ES-I3 (cell line): Measurements from ENCODE around the gene GIPC2.
"Not testable (repeated sequence)": the region's sequence is repeated elsewhere in the genome, so short reads cannot be mapped to it uniquely, and the experiment has no call there.

Experiments
- H3K36me3 ChIP-seq: 2 replicates; pipeline ENCODE4 v1.6.1; 2013; ENCODE audit warnings: mild to moderate bottlenecking, low read length, control low read depth, moderate library complexity; ENCODE audit not compliant: insufficient read depth
- H3K4me1 ChIP-seq: 2 replicates; pipeline ENCODE4 v1.6.1; 2013; ENCODE audit warnings: mild to moderate bottlenecking, control low read depth, low read length; ENCODE audit not compliant: insufficient read depth
- H3K9ac ChIP-seq: 2 replicates; pipeline ENCODE4 v1.6.1; 2013; ENCODE audit warnings: low read depth, mild to moderate bottlenecking, low read length, moderate library complexity
- H3K9me3 ChIP-seq: 2 replicates; pipeline ENCODE4 v1.6.1; 2013; ENCODE audit warnings: mild to moderate bottlenecking, low read length, moderate library complexity; ENCODE audit not compliant: control insufficient read depth, insufficient read depth

GIPC2 gene

GRCh38 chr1:78069784-78070183 lies 24.0 kb downstream of the GIPC2 start:
- H3K36me3 ChIP-seq: no peaks in the 10 kb centered on the region
- H3K4me1 ChIP-seq: no peaks in the 10 kb centered on the region
- H3K9me3 ChIP-seq: no peaks in the 10 kb centered on the region
- no peak overlapping the region for H3K9ac ChIP-seq

- Histone ChIP-seq H3K36me3 (no peaks in the 10 kb centered on the region), H3K9ac (no peak overlapping the region), H3K9me3 (no peaks in the 10 kb centered on the region), H3K4me1 (no peaks in the 10 kb centered on the region)
Measured at GRCh38 chr1:78070210-78070609, 24.4 kb downstream of the GIPC2 start.

GRCh38 chr1:78070758-78071157 lies 25.0 kb downstream of the GIPC2 start:
- Histone ChIP-seq H3K9me3 (no peaks in the 10 kb centered on the region), H3K36me3 (no peaks in the 10 kb centered on the region), H3K9ac (no peak overlapping the region), H3K4me1 (no peaks in the 10 kb centered on the region)

GRCh38 chr1:78071696-78072095 lies 25.9 kb downstream of the GIPC2 start:
- Histone ChIP-seq H3K36me3 (no peaks in the 10 kb centered on the region), H3K4me1 (no peaks in the 10 kb centered on the region)

GRCh38 chr1:78072216-78072615 lies 26.4 kb downstream of the GIPC2 start:
- Histone ChIP-seq H3K4me1 (no peaks in the 10 kb centered on the region), H3K9me3 (no peaks in the 10 kb centered on the region), H3K9ac (no peak overlapping the region), H3K36me3 (no peaks in the 10 kb centered on the region)

More at GRCh38 chr1:78071696-78072095, 25.9 kb downstream of the GIPC2 start:
- Histone ChIP-seq H3K9ac (no peak overlapping the region), H3K9me3 (no peaks in the 10 kb centered on the region)

GRCh38 chr1:78073441-78073840 lies 27.7 kb downstream of the GIPC2 start:
- Histone ChIP-seq H3K9ac (no peak overlapping the region), H3K4me1 (peaks cover 2% of the 10 kb centered on the region; the same call in 1 of the 2 replicates), H3K36me3 (no peaks in the 10 kb centered on the region), H3K9me3 (no peaks in the 10 kb centered on the region)

- H3K9ac ChIP-seq: no peak overlapping the region
- H3K4me1 ChIP-seq: peaks cover 3% of the 10 kb centered on the region; the same call in 1 of the 2 replicates
- no peaks in the 10 kb centered on the region for H3K36me3 ChIP-seq
- H3K9me3 ChIP-seq: no peaks in the 10 kb centered on the region
Measured at GRCh38 chr1:78075621-78076020, 29.9 kb downstream of the GIPC2 start.

- no peaks in the 10 kb centered on the region for H3K9me3 ChIP-seq
- H3K36me3 ChIP-seq: no peaks in the 10 kb centered on the region
- no peak overlapping the region for H3K9ac ChIP-seq
- peaks cover 3% of the 10 kb centered on the region; the same call in 1 of the 2 replicates for H3K4me1 ChIP-seq
Measured at GRCh38 chr1:78078358-78078757, 32.6 kb downstream of the GIPC2 start.

- no peaks in the 10 kb centered on the region for H3K9me3 ChIP-seq
- no peak overlapping the region for H3K9ac ChIP-seq
- H3K4me1 ChIP-seq: peaks cover 3% of the 10 kb centered on the region; the same call in 1 of the 2 replicates
- no peaks in the 10 kb centered on the region for H3K36me3 ChIP-seq
Measured at GRCh38 chr1:78079580-78079979, 33.8 kb downstream of the GIPC2 start.

GRCh38 chr1:78080767-78081166 lies 35.0 kb downstream of the GIPC2 start:
- no peaks in the 10 kb centered on the region for H3K36me3 ChIP-seq
- peaks cover 3% of the 10 kb centered on the region; the same call in 1 of the 2 replicates for H3K4me1 ChIP-seq
- no peaks in the 10 kb centered on the region for H3K9me3 ChIP-seq
- H3K9ac ChIP-seq: no peak overlapping the region

- H3K9ac ChIP-seq: no peak overlapping the region
- peaks cover 3% of the 10 kb centered on the region; the same call in 1 of the 2 replicates for H3K4me1 ChIP-seq
- no peaks in the 10 kb centered on the region for H3K9me3 ChIP-seq
Measured at GRCh38 chr1:78081980-78082860, 36.5 kb downstream of the GIPC2 start.

GRCh38 chr1:78084639-78085038 lies 38.9 kb downstream of the GIPC2 start:
- H3K9ac ChIP-seq, H3K9me3 ChIP-seq, H3K4me1 ChIP-seq, H3K36me3 ChIP-seq: not testable (repeated sequence)

More at GRCh38 chr1:78081980-78082860, 36.5 kb downstream of the GIPC2 start:
- H3K36me3 ChIP-seq: no peaks in the 10 kb centered on the region

- H3K36me3 ChIP-seq: no peaks in the 10 kb centered on the region
- H3K9ac ChIP-seq: no peak overlapping the region
- no peaks in the 10 kb centered on the region for H3K9me3 ChIP-seq
- H3K4me1 ChIP-seq: no peaks in the 10 kb centered on the region
Measured at GRCh38 chr1:78086697-78087096, 40.9 kb downstream of the GIPC2 start.

GRCh38 chr1:78088015-78088414 lies 42.2 kb downstream of the GIPC2 start:
- no peaks in the 10 kb centered on the region for H3K36me3 ChIP-seq
- H3K4me1 ChIP-seq: no peaks in the 10 kb centered on the region
- H3K9ac ChIP-seq: no peak overlapping the region
- no peaks in the 10 kb centered on the region for H3K9me3 ChIP-seq

GRCh38 chr1:78088486-78088885 lies 42.7 kb downstream of the GIPC2 start:
- H3K9me3 ChIP-seq: no peaks in the 10 kb centered on the region
- no peaks in the 10 kb centered on the region for H3K36me3 ChIP-seq
- no peak overlapping the region for H3K9ac ChIP-seq
- no peaks in the 10 kb centered on the region for H3K4me1 ChIP-seq
